Activated B cell treated with CpG ODN at 0.5 μM for 24 hours (primary cell): ENCODE results near the gene SRRT. TPM values are rescaled to one million over a fixed set of nuclear protein-coding genes. Genes with fewer than 3 reads are reported as not detected.

Experiments
- ATAC-seq: fragments of 200-7000 bp; cut with Tn5 transposase; one replicate; pipeline ENCODE4 v1.10.0; 2021; ENCODE audit warnings: low read depth, mild to moderate bottlenecking, moderate library complexity
- CTCF ChIA-PET: fragments of 350-600 bp; sonication (Branson Sonifier 250); formaldehyde crosslinking; loops from one replicate; lab custom pipeline; 2021; ENCODE audit warnings: antibody characterized with exemption; lab: Charles Lee
- POLR2A ChIA-PET: fragments of 350-600 bp; sonication (Branson Sonifier 250); formaldehyde crosslinking; loops from one replicate; lab custom pipeline; 2021; ENCODE audit warnings: antibody characterized with exemption; lab: Charles Lee
- DNase-seq: peaks from one replicate; pipeline ENCODE4 v3.0.0; 2022
- H3K27ac Mint-ChIP-seq: one replicate; pipeline ENCODE4 v1.8.0; 2020; ENCODE audit warnings: mixed read lengths
- H3K27me3 Mint-ChIP-seq: one replicate; pipeline ENCODE4 v1.8.0; 2021; ENCODE audit warnings: mixed read lengths
- H3K36me3 Mint-ChIP-seq: one replicate; pipeline ENCODE4 v1.8.0; 2021; ENCODE audit warnings: low read depth, mixed read lengths
- H3K4me1 Mint-ChIP-seq: one replicate; pipeline ENCODE4 v1.8.0; 2021; ENCODE audit warnings: mixed read lengths
- H3K4me3 Mint-ChIP-seq: one replicate; pipeline ENCODE4 v1.8.0; 2020; ENCODE audit warnings: mild to moderate bottlenecking, mixed read lengths
- H3K9me3 Mint-ChIP-seq: one replicate; pipeline ENCODE4 v1.8.0; 2020; ENCODE audit warnings: mixed read lengths
- intact Hi-C: fragments of 100-400 bp; cut with micrococcal nuclease; formaldehyde crosslinking; loops from one replicate; pipeline ENCODE4 v1.15.1; 2024
- total RNA-seq: library from RNA; stranded (reverse); gene quantifications from 2 replicates; pipeline ENCODE4 v1.2.3, GENCODE V29; 2022
- TF ChIP-seq, protein P1 (sequence below): fragments of 200-600 bp; IDR thresholded peaks from one replicate; pipeline ENCODE4 v1.8.0; 2022; ENCODE audit warnings: antibody characterized with exemption, mild to moderate bottlenecking

The SRRT gene
- total RNA-seq, 1 donor from 2014 or later: 244 TPM

DNA sequence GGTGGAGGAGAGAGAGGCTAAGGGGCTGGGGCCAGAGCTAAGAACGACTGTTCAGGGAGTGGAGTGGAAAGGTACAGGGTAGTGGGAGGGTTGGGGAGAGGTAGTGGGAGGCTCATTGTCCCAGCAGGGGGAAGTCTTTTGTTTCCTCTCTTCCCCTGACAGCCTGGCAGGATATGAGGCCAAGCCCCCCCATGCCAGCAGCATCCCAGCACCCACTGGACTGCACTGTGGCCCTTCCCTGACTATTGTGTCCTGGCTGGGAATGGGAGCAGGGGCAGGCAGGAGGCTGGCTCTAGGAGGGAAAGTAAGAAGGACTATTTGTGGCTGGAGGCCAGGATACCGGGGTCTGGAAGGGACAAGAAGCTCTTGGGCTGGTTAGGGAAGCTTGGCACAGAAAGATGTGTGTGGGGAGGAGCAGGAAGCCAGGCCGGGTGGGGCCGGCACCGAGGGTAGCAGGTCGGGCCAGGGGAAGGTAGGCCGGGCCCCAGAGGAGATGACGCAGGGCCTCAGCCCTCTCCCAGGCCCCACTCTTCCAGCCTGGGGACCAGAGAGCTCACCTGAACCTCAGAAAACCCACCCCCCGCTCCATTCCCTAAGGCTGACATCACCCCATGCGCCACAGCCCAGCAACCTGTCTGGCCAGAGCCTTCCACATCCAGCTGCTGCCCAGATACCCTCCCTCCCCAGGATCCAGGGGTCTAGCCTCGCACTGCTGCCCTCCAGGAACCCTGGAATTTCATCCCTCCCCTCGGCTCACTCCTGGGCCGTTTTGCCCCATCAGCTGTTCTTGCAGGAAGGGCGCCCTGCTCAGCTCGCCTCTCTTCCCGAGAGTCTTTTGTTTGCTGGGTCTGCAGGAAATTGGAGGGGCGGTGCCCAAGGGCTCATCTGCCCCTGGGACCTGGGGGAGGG lies 38.7 kb upstream of the SRRT start:
- no peak overlapping the region for H3K27ac Mint-ChIP-seq

DNA sequence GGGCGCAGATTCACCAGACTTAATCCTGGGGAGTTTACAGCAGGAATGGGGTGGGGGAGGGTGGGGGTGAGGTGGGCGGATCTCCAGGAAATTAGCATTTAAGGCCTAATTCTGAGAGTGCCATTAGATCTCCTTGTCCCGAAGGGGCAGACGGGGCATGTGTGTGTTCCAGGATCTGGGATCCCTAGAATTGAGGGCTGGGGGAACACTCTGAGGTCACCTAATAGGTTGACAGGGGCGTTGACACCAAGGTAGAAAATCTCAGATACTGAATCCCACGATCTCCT lies 38.1 kb upstream of the SRRT start:
- no peaks in the 10 kb centered on the region for H3K36me3 Mint-ChIP-seq
- H3K27ac Mint-ChIP-seq: peak overlapping the region; percentile 85
- TF ChIP-seq, protein P1, sequence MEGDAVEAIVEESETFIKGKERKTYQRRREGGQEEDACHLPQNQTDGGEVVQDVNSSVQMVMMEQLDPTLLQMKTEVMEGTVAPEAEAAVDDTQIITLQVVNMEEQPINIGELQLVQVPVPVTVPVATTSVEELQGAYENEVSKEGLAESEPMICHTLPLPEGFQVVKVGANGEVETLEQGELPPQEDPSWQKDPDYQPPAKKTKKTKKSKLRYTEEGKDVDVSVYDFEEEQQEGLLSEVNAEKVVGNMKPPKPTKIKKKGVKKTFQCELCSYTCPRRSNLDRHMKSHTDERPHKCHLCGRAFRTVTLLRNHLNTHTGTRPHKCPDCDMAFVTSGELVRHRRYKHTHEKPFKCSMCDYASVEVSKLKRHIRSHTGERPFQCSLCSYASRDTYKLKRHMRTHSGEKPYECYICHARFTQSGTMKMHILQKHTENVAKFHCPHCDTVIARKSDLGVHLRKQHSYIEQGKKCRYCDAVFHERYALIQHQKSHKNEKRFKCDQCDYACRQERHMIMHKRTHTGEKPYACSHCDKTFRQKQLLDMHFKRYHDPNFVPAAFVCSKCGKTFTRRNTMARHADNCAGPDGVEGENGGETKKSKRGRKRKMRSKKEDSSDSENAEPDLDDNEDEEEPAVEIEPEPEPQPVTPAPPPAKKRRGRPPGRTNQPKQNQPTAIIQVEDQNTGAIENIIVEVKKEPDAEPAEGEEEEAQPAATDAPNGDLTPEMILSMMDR: no peak
- POLR2A ChIA-PET: interaction anchor here (0.7 to 1.9 kb wide), 3 partner anchors 38 to 754 kb away, joined by 3 to 4 read pairs (median 4); partner anchors contain the start of genes FBXO24, LRCH4 and SRRT
- DNase-seq (no peak), ATAC-seq (no peak)
- intact Hi-C loops: loop anchor here (1.0 kb wide), 2 partner anchors 16 to 33 kb away; partner anchors contain the start of gene SLC12A9
- no peaks in the 10 kb centered on the region for H3K9me3 Mint-ChIP-seq
- H3K27me3 Mint-ChIP-seq: no peaks in the 10 kb centered on the region
- CTCF ChIA-PET: interaction anchor here (3.1 kb wide), 1 partner anchor 15 kb away, joined by 10 read pairs; the partner anchor contains the start of gene SLC12A9
- peak overlapping the region; percentile 89 for H3K4me3 Mint-ChIP-seq
- peaks cover 17% of the 10 kb centered on the region for H3K4me1 Mint-ChIP-seq

More for the DNA sequence above, 38.7 kb upstream of the SRRT start:
- ChIA-PET POLR2A (interaction anchor here (0.6 to 1.9 kb wide), 5 partner anchors 32 to 754 kb away, joined by 3 to 10 read pairs (median 4); partner anchors contain the start of genes FBXO24, LRCH4, SRRT and UFSP1), CTCF (interaction anchor here (3.1 kb wide), 1 partner anchor 16 kb away, joined by 10 read pairs; the partner anchor contains the start of gene SLC12A9)
- intact Hi-C loops: no loop called here
- no peaks in the 10 kb centered on the region for H3K36me3 Mint-ChIP-seq
- TF ChIP-seq, protein P1: no peak
- H3K4me3 Mint-ChIP-seq: peak overlapping the region; percentile 32
- ATAC-seq (no peak), DNase-seq (no peak)
- H3K27me3 Mint-ChIP-seq: peaks cover 2% of the 10 kb centered on the region
- no peaks in the 10 kb centered on the region for H3K9me3 Mint-ChIP-seq
- H3K4me1 Mint-ChIP-seq: peaks cover 17% of the 10 kb centered on the region

DNA sequence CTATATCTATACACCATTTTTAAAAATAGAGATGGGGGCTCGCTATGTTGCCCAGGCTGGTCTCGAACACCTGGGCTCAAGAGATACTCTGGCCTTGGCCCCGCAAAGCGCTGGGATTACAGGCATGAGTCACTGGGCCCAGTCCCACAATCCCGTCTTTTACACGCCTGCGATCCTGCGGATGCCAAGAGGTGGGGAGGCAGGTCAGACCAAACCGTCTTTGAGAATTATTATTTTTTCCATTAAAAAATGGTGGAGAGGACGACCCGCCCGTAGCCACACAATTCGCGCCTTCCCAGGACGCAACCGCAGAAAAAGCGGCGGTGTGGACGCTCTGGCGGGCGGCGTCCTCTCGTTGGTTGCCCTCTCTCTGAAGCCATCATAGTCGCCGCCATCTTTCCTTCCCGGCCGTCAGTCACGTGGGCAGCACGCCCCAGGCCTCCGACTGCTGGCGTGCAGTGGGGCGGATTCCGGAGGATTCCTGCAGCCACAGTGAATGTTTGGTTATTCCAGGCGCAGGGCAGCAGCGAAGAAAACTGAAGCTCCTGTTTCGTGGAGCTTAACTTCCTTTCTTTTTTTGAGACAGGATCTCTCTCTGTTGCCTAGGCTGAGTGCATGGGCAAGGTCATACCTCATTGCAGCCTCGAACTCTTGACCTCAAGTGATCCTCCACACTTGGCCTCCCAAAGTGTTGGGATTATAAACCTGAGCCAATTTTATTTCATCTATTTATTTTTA lies 37.6 kb upstream of the SRRT start:
- ChIA-PET POLR2A (interaction anchor here (0.6 to 1.9 kb wide), 5 partner anchors 15 to 755 kb away, joined by 3 to 7 read pairs (median 3); partner anchors contain the start of genes FBXO24, LRCH4 and SLC12A9), CTCF (interaction anchor here (3.1 kb wide), 1 partner anchor 15 kb away, joined by 10 read pairs; the partner anchor contains the start of gene SLC12A9)
- Mint-ChIP-seq H3K27me3 (no peaks in the 10 kb centered on the region), H3K4me1 (peaks cover 17% of the 10 kb centered on the region), H3K36me3 (no peaks in the 10 kb centered on the region), H3K9me3 (no peaks in the 10 kb centered on the region), H3K27ac (peak overlapping the region; percentile 85), H3K4me3 (peak overlapping the region; percentile 89)
- DNase-seq (peak; percentile 67), ATAC-seq (peak; percentile 97)
- TF ChIP-seq, protein P1: no peak
- intact Hi-C loops: loop anchor here (1.0 kb wide), 2 partner anchors 15 to 34 kb away; partner anchors contain the start of gene SLC12A9

DNA sequence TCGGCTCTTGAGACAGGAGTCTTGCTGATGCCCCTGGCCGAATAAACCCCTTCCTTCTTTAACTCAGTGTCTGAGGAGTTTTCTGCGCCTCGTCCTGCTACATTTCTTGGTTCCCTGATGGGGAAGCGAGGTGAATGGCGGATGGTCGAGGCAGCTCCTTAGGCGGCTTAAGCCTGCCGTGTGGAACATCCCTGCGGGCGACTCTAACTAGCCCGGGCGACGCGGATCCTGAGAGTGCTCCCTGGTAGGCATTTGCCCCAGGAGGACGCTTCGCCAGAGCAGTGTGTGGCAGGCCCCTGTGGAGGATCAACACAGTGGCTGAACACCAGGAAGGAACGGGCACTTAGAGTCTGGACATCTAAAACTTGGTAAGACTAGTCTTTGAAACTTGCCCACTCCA lies 35.5 kb upstream of the SRRT start:
- TF ChIP-seq, protein P1: no peak
- ChIA-PET CTCF (no interaction called here), POLR2A (interaction anchor here (0.6 kb wide), 1 partner anchor 133 kb away, joined by 3 read pairs; the partner anchor contains the start of gene POP7)
- ATAC-seq: no peak
- H3K4me1 Mint-ChIP-seq: peaks cover 17% of the 10 kb centered on the region
- intact Hi-C loops: no loop called here
- H3K27ac Mint-ChIP-seq: no peak overlapping the region
- DNase-seq: no peak
- H3K27me3 Mint-ChIP-seq: no peaks in the 10 kb centered on the region
- no peak overlapping the region for H3K4me3 Mint-ChIP-seq
- H3K36me3 Mint-ChIP-seq: no peaks in the 10 kb centered on the region
- no peaks in the 10 kb centered on the region for H3K9me3 Mint-ChIP-seq
